ENCODE data around the gene ZNF595. TPM values are rescaled to one million over a fixed set of nuclear protein-coding genes. Genes with fewer than 3 reads are reported as not detected.
"Not testable (repeated sequence)": the region's sequence is repeated elsewhere in the genome, so short reads cannot be mapped to it uniquely, and the experiment has no call there.

The ZNF595 gene
- total and polyA plus RNA-seq, 2 experiments from 2014 or later, result 13.5 to 27.7 TPM

- not testable (repeated sequence) for H3K4me1 ChIP-seq (ENCODE audit: low read depth); DNase-seq (ENCODE audit: low read depth in 1 of 2, low spot score in 1 of 2); H3K36me3 ChIP-seq; H3K27me3 ChIP-seq; H3K4me3 ChIP-seq; H3K27ac ChIP-seq; H3K9me3 ChIP-seq (ENCODE audit: low read depth)
Measured at GRCh38 chr4:38202-38601, 14.9 kb upstream of the ZNF595 start.

GRCh38 chr4:43375-43774 is 9.7 kb upstream of the ZNF595 start:
- not testable (repeated sequence) for H3K36me3 ChIP-seq; DNase-seq (ENCODE audit: low read depth in 1 of 2, low spot score in 1 of 2); H3K4me3 ChIP-seq; H3K27me3 ChIP-seq; H3K9me3 ChIP-seq (ENCODE audit: low read depth); H3K27ac ChIP-seq; H3K4me1 ChIP-seq (ENCODE audit: low read depth)

- H3K4me1 ChIP-seq (ENCODE audit: low read depth), result not testable (repeated sequence)
Measured at GRCh38 chr4:51253-51652, 1.9 kb upstream of the ZNF595 start.

GRCh38 chr4:51655-52277 is 1.4 kb upstream of the ZNF595 start:
- DNase-seq (ENCODE audit: low read depth in 1 of 2, low spot score in 1 of 2); H3K4me1 ChIP-seq (ENCODE audit: low read depth); H3K36me3 ChIP-seq; H3K4me3 ChIP-seq; H3K27ac ChIP-seq; H3K27me3 ChIP-seq; H3K9me3 ChIP-seq (ENCODE audit: low read depth): not testable (repeated sequence)

More at GRCh38 chr4:51253-51652, 1.9 kb upstream of the ZNF595 start:
- H3K27ac ChIP-seq; H3K36me3 ChIP-seq; H3K27me3 ChIP-seq; H3K9me3 ChIP-seq (ENCODE audit: low read depth); H3K4me3 ChIP-seq; DNase-seq (ENCODE audit: low read depth in 1 of 2, low spot score in 1 of 2): not testable (repeated sequence)

- not testable (repeated sequence) for H3K27me3 ChIP-seq; H3K4me1 ChIP-seq (ENCODE audit: low read depth); DNase-seq (ENCODE audit: low read depth in 1 of 2, low spot score in 1 of 2); H3K36me3 ChIP-seq; H3K27ac ChIP-seq; H3K9me3 ChIP-seq (ENCODE audit: low read depth)
- H3K4me3 ChIP-seq, result peak overlapping the region; percentile 13
Measured at GRCh38 chr4:53521-53920, 400 bp downstream of the ZNF595 start.

DNA sequence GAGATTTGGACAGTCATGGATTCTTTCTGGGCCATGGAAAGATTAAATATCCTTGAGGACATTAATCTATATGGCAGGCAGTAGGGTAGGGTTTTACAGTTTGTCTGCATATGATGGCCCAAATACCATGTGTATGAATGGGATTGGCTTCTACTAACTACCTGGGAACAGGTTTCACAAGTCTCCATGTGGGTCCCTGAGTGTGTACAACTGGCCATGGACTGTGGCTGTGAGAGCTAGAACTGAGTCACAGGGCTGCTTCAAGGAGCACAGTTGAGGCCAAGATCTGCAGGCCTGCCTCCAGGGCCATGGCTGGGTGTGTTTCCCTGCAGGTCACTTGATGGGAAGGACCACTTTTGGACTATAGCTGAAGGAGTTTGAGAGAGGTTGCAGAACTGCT is 11.6 kb downstream of the ZNF595 start:
- H3K36me3 ChIP-seq; H3K4me3 ChIP-seq; H3K27ac ChIP-seq; H3K4me1 ChIP-seq (ENCODE audit: low read depth); H3K9me3 ChIP-seq (ENCODE audit: low read depth); DNase-seq (ENCODE audit: low read depth in 1 of 2, low spot score in 1 of 2); H3K27me3 ChIP-seq: not testable (repeated sequence)

DNA sequence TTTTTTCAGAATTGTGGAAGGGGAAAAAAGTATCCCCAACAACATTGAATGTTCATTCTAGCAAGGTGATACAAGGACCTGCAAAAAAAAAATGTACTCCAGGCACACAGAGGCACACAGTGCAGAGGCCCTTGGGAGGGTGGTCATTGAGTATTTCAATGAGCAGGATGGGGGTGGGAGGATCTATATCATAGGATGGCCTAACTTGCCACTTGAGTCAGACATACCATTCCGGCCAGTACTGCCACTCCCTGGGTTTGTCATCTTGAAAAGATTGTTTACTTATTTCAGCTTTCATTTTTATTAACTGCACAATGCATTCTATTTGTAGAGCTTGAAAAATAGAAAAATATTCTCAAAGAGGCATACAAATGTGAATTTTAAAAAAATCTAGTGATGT is 18.7 kb downstream of the ZNF595 start:
- no peaks in the 10 kb centered on the region for H3K36me3 ChIP-seq
- no peaks in the 10 kb centered on the region for H3K27me3 ChIP-seq
- H3K27ac ChIP-seq, result no peak overlapping the region
- H3K9me3 ChIP-seq (ENCODE audit: low read depth), result no peaks in the 10 kb centered on the region
- TF ChIP-seq, protein P1, sequence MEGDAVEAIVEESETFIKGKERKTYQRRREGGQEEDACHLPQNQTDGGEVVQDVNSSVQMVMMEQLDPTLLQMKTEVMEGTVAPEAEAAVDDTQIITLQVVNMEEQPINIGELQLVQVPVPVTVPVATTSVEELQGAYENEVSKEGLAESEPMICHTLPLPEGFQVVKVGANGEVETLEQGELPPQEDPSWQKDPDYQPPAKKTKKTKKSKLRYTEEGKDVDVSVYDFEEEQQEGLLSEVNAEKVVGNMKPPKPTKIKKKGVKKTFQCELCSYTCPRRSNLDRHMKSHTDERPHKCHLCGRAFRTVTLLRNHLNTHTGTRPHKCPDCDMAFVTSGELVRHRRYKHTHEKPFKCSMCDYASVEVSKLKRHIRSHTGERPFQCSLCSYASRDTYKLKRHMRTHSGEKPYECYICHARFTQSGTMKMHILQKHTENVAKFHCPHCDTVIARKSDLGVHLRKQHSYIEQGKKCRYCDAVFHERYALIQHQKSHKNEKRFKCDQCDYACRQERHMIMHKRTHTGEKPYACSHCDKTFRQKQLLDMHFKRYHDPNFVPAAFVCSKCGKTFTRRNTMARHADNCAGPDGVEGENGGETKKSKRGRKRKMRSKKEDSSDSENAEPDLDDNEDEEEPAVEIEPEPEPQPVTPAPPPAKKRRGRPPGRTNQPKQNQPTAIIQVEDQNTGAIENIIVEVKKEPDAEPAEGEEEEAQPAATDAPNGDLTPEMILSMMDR (IDR thresholded peaks at IDR 0.05; ENCODE audit: low read depth, low read length), result no peak
- H3K4me3 ChIP-seq, result no peak overlapping the region
- DNase-seq (ENCODE audit: low read depth in 1 of 2, low spot score in 1 of 2), result no peak
- H3K4me1 ChIP-seq (ENCODE audit: low read depth), result no peaks in the 10 kb centered on the region

GRCh38 chr4:85951-86350 is 32.8 kb downstream of the ZNF595 start:
- H3K9me3 ChIP-seq (ENCODE audit: low read depth), result peaks cover 34% of the 10 kb centered on the region
- no peaks in the 10 kb centered on the region for H3K4me1 ChIP-seq (ENCODE audit: low read depth)
- H3K27ac ChIP-seq, result no peak overlapping the region
- peaks cover 24% of the 10 kb centered on the region for H3K36me3 ChIP-seq
- H3K27me3 ChIP-seq, result no peaks in the 10 kb centered on the region
- TF ChIP-seq, protein P1 (IDR thresholded peaks at IDR 0.05; ENCODE audit: low read depth, low read length), result no peak
- H3K4me3 ChIP-seq, result no peak overlapping the region
- no peak for DNase-seq (ENCODE audit: low read depth in 1 of 2, low spot score in 1 of 2)

GRCh38 chr4:86559-87324 is 33.6 kb downstream of the ZNF595 start:
- peaks cover 21% of the 10 kb centered on the region for H3K36me3 ChIP-seq
- H3K4me1 ChIP-seq (ENCODE audit: low read depth); H3K4me3 ChIP-seq: not testable (repeated sequence)

More at GRCh38 chr4:86559-87324, 33.6 kb downstream of the ZNF595 start:
- not testable (repeated sequence) for DNase-seq (ENCODE audit: low read depth in 1 of 2, low spot score in 1 of 2); H3K27me3 ChIP-seq; H3K27ac ChIP-seq
- peaks cover 30% of the 10 kb centered on the region for H3K9me3 ChIP-seq (ENCODE audit: low read depth)

Measured in cardiac muscle cell (in vitro differentiated cells and primary cell).